ENCODE data around the gene HLF.

DNA sequence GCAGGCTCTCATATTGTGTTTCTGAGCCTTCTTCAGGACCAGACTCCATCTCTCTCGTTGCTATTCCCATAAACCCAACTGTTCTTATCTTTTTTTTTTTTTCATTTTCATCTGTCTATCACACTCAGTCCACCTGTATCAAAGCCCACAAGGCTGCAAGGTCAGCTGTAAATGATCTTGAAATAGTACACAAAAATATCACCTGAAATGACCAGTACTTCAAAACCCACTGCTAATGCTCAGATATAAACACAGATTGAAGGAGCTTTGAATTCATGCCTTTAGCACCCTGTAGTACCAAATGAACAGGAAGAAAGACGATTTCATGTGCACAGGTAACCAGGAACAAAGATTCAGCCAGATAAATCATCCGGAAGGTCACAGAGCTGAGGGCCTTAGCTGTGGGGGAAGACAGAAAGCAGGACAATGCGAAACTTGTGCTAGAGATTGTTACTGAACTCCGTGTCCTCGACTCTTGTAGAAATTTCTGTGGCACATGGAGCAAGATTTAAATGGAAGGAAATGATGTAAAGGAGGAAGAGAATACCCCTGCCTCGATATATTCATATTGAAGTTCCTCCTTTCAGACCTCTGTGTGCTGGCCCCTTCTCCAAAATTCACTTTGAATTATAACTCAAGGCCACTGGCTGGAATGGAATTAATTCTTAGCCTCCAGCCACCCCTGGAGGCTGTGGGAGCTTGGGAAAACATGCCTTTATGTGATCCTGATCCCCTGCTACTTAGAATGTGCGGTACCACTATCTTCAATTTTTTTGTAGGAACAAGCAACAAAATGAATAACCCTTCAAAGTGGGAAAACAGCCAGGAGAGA is 4.1 kb downstream of the HLF start:
- TF ChIP-seq, protein P1, sequence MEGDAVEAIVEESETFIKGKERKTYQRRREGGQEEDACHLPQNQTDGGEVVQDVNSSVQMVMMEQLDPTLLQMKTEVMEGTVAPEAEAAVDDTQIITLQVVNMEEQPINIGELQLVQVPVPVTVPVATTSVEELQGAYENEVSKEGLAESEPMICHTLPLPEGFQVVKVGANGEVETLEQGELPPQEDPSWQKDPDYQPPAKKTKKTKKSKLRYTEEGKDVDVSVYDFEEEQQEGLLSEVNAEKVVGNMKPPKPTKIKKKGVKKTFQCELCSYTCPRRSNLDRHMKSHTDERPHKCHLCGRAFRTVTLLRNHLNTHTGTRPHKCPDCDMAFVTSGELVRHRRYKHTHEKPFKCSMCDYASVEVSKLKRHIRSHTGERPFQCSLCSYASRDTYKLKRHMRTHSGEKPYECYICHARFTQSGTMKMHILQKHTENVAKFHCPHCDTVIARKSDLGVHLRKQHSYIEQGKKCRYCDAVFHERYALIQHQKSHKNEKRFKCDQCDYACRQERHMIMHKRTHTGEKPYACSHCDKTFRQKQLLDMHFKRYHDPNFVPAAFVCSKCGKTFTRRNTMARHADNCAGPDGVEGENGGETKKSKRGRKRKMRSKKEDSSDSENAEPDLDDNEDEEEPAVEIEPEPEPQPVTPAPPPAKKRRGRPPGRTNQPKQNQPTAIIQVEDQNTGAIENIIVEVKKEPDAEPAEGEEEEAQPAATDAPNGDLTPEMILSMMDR (IDR thresholded peaks at IDR 0.05; ENCODE audit: low read depth, low read length, missing input control) = no peak
- no peak for TF ChIP-seq GABPA (IDR thresholded peaks at IDR 0.05 in 1 of 2, conservative IDR thresholded peaks at IDR 0.05 in 1 of 2)
- no peak for TF ChIP-seq RAD21 (IDR thresholded peaks at IDR 0.05)
- no peak for TF ChIP-seq TAF1 (conservative IDR thresholded peaks at IDR 0.05)
- TF ChIP-seq ZBTB33 (IDR thresholded peaks at IDR 0.05) = no peak
- TF ChIP-seq FOXA1 (IDR thresholded peaks at IDR 0.05) = no peak
- TF ChIP-seq MAX (IDR thresholded peaks at IDR 0.05) = no peak
- TF ChIP-seq, protein P2, sequence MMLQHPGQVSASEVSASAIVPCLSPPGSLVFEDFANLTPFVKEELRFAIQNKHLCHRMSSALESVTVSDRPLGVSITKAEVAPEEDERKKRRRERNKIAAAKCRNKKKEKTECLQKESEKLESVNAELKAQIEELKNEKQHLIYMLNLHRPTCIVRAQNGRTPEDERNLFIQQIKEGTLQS (IDR thresholded peaks at IDR 0.05) = no peak
- no peak for TF ChIP-seq YY1 (IDR thresholded peaks at IDR 0.05)

Measured in liver (tissue), 3 donors.